Vagina (tissue), 2 donors: ENCODE results near the gene PPP1R14C.

ENCODE experiments used
- POLR2AphosphoS5 ChIP-seq, 2 donors: sonication (generic); formaldehyde crosslinking; IDR thresholded peaks; one replicate each; pipeline ENCODE4 v1.9.0; 2017; ENCODE audit warnings: antibody characterized with exemption in 2 of 2, mild to moderate bottlenecking in 2 of 2, low read depth in 1 of 2; ENCODE audit not compliant: insufficient read depth in 1 of 2
- TF ChIP-seq, protein P1 (sequence below), 3 experiments: fragments of 450-650 bp in 2 of 3; fragments of 200-600 bp in 1 of 3; sonication (generic) in 1 of 3; IDR thresholded peaks; one replicate each; pipeline ENCODE4 v1.5.1; 2017 to 2019; ENCODE audit warnings: antibody characterized with exemption in 3 of 3, mild to moderate bottlenecking in 2 of 3, moderate library complexity in 2 of 3

DNA sequence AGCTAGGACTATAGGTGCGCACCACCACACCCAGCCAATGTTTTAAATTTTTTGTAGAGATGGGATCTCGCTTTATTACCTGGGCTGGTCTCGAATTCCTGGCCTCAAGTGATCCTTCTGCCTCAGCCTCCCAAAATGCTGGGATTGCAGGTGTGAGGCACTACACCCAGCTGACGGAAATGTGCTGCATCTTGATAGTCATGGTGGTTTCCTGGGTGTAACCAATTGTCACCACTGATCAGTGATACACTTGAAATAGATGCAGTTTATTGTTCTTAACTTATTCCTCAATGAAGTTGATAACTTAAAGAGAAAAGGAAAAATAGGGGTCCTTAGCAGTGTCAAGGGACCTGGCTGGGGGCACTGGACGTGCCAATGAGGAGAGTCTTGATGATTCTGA, 92.4 kb downstream of the PPP1R14C start:
- TF ChIP-seq, protein P1, sequence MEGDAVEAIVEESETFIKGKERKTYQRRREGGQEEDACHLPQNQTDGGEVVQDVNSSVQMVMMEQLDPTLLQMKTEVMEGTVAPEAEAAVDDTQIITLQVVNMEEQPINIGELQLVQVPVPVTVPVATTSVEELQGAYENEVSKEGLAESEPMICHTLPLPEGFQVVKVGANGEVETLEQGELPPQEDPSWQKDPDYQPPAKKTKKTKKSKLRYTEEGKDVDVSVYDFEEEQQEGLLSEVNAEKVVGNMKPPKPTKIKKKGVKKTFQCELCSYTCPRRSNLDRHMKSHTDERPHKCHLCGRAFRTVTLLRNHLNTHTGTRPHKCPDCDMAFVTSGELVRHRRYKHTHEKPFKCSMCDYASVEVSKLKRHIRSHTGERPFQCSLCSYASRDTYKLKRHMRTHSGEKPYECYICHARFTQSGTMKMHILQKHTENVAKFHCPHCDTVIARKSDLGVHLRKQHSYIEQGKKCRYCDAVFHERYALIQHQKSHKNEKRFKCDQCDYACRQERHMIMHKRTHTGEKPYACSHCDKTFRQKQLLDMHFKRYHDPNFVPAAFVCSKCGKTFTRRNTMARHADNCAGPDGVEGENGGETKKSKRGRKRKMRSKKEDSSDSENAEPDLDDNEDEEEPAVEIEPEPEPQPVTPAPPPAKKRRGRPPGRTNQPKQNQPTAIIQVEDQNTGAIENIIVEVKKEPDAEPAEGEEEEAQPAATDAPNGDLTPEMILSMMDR (IDR thresholded peaks at IDR 0.05): no peak
- no peak for TF ChIP-seq POLR2AphosphoS5 (IDR thresholded peaks at IDR 0.05; ENCODE audit: insufficient read depth in 1 of 2, low read depth in 1 of 2)
